Measurements from ENCODE around the gene PATJ. TPM values are rescaled to one million over a fixed set of nuclear protein-coding genes. Genes with fewer than 3 reads are reported as not detected.
"Not testable (repeated sequence)": the region's sequence is repeated elsewhere in the genome, so short reads cannot be mapped to it uniquely, and the experiment has no call there.

Gene PATJ
- total RNA-seq, 1 experiment from 2014 or later = 6.0 TPM

DNA sequence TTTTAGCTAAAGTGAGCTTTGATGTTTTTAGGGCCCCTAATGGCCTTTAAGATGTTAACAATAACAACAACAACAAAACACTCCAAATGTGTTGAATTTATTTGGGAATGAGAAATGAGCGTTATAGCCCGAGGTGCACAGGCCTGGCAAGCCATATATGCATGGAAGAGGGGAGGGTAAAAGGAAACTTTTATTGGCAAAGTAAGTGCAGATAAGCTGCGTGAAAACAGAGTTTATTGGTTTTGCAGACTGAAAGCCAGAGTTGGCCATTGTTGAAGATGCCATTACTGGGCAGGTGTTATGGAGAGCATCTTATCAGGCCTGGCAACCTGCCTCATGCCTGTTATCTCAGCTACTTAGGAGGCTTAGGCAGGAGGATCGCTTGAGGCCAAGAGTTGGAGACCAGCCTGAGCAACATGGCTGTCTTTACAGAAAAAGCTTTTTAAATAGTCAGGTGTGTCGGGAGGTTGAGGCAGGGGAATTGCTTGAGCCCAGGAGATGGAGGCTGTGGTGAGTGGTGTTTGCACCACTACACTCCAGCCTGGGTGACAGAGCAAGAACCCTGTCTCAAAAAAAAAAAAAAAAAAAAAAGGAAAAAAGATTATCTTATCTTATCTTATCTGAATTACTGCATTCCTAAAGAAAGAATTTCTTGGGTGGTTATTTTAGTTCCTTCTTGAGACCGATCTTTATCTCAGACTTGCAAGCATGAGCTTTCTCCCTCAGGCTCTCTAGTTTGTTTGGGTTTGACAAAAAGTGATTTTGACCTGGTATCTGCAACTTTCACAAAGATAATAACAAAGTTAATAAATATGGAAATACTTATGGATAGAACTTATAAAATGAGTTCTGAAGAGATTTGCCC, 1.7 kb downstream of the PATJ start:
- DNase-seq (ENCODE audit: low spot score) = peak; percentile 16

DNA sequence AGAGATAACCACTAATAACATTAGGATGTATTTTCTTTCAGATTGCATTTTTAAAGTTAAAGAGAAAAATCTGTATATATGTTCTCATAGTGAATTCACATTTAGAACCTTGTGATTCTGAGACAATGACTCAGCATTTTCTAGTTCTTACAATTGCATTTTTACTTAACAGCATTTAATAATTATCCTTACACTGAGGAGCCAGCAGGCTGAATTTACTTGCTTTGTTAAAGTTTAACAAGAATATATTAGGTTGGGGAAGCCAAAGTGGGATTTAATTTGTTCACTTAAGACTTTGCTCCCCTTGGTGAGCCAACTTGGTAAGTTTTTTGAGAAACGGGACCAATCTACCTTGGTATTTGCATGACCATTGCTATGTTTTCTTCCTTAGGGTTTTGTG, 4.5 kb downstream of the PATJ start:
- in situ Hi-C loops (cut with HindIII; ENCODE audit: low sequenced_read_pairs) = no loop called here
- no peak for DNase-seq (ENCODE audit: low spot score)

More for the DNA sequence above, 1.7 kb downstream of the PATJ start:
- in situ Hi-C loops (cut with HindIII; ENCODE audit: low sequenced_read_pairs) = no loop called here

DNA sequence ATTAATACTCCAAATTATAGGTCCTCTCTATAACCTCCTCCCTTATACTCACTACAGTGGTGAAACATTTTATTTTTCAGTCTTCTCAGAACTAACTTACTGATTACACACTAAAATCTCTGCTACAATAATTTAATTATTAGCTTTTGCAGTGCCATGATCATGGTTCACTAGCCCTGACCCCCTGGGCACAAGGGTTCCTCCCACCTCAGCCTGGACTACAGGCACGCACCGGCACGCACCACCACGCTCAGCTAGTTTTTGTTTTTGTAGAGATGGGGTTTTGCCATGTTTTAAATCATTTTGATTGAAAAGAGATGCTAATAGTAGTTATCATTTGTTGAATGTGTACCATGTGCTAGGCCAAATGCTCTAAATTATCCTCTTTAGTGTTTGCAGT, 6.3 kb downstream of the PATJ start:
- in situ Hi-C loops (cut with HindIII; ENCODE audit: low sequenced_read_pairs) = no loop called here
- no peak for DNase-seq (ENCODE audit: low spot score)

DNA sequence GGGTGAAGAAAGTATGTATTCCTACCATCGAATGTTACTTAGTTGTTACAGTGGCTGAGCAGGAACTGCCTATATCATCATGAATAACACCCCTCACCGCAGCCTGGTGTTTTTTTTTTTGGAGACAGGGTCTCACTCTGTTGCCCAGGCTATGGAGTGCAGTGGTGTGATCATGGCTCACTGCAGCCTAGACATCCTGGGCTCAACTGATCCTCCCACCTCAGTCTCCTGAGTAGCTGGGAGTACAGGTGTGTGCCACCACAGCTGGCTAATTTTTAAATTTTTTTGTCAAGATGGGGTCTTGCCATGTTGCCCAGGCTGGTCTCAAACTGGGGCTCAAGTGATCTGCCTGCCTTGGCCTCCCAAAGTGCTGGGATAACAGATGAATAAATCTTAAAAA, 7.3 kb downstream of the PATJ start:
- no peak for DNase-seq (ENCODE audit: low spot score)
- in situ Hi-C loops (cut with HindIII; ENCODE audit: low sequenced_read_pairs) = no loop called here

DNA sequence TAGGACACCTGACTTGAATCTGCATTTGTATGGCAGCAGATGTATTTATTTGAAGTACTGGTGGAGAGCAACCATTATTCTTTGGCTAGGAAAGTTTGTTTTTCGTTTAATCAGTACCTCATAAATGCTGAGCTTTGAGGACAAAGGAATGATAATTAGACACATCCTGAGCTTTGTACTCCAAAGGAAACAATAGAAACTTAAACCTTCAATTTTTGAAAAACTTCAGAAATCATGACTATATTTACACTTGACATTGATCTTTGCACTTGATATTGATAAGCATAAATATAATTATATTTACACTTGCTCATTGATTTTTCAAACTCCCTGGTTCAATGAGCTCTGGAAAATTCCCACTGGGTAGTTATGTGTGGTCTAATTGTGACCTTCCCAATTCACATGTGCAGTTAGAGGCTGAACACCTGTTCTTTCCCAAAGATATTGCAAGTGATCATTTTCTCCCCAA, 10.7 kb downstream of the PATJ start:
- in situ Hi-C loops (cut with HindIII; ENCODE audit: low sequenced_read_pairs) = no loop called here
- no peak for DNase-seq (ENCODE audit: low spot score)

DNA sequence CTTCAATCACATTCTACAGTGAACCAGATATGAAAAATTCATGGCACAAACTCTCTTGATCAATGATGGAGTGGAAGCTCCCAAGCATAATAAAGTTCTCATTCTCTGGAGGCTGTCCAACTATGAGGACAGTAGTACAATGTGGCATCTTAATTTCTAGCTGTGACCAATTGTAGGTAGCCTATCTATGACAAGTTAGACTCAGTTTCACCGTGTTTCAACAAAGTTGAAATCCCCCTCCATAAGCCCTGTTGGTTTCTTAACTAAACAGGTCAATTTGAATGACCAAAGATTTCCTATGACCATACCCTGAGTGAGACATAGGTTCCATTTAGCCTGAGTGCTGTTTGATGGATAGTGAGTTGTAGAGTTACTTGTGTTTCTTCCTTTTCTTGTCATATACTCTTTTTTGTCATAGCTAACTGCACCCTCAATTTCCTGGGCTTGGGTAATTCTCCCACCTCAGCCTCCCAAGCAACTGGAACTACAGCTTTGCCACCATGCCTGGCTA, 11.8 kb downstream of the PATJ start:
- in situ Hi-C loops (cut with HindIII; ENCODE audit: low sequenced_read_pairs) = no loop called here
- no peak for DNase-seq (ENCODE audit: low spot score)

DNA sequence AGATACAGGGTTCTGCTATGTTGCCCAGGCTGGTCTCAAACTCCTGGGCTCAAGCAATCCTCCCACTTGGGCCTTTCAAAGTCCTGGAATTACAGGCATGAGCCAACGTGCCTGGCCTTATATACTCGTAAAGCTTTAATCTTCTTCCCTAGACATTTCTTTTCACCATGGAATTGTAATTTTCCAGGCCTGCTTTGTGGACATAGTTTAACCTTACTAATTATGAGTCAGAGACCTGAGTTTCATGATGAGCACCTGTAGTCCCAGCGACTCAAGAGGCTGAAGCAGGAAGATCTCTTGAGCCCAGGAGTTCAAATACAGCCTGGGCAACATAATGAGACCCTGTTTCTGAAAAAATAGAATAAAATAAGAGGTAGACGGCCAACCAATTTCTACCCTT, 12.3 kb downstream of the PATJ start:
- in situ Hi-C loops (cut with HindIII; ENCODE audit: low sequenced_read_pairs) = no loop called here
- DNase-seq (ENCODE audit: low spot score) = no peak

DNA sequence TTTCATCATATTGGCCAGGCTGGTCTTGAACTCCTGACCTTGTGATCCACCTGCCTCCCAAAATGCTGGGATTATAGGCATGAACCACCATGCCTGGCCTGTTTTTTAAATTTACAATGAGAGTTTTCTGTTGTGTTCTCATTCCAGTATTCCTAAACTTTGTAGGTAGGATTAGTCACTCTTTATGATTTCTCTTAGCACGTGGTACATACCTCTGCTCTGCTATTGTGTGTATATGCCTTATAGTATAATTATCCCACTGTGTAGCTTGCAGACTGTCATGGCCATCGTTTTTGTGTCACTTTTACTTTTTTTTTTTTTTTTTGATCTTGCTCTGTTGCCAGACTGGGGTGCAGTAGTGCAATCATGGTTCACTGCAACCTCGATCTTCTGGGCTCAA, 14.5 kb downstream of the PATJ start:
- no peak for DNase-seq (ENCODE audit: low spot score)
- in situ Hi-C loops (cut with HindIII; ENCODE audit: low sequenced_read_pairs) = no loop called here

DNA sequence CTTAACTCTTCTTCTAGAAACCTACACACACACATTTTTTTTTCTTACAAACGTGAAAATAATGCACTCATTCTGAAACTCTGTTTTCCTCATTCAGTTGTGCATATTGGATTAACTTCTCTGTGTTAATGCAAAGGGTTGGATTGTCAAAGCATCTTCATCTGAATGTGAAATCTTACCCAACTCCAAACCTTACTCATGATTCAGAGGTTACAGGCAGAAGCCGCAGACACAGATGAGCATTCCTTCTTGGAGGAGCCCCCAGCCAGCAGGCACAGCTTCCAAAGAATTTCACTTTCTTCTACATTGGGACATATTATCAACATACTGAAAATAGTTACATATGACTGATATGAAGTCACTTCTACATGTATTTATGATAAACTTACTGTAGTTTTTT, 15.7 kb downstream of the PATJ start:
- no peak for DNase-seq (ENCODE audit: low spot score)
- in situ Hi-C loops (cut with HindIII; ENCODE audit: low sequenced_read_pairs) = no loop called here

DNA sequence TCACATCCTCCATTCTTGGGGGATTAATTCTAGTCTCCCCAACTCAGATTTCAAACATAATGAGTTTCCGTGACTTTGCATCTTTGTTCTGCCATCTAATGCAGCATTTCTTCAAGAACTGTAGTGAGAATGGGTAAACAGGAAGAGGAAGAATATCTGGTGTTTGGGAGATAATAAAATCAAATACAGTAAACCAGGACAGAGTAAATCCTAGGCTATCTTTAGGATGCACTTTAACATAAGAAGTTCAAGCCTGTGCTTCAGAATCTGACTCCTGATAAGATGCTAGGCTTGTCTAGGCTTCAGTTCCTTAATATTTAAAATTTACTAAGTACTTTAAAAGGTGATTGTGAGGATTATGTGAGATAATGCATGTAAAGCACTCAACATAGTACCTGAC, 27.9 kb downstream of the PATJ start:
- in situ Hi-C loops (cut with HindIII; ENCODE audit: low sequenced_read_pairs) = no loop called here
- DNase-seq (ENCODE audit: low spot score) = no peak

DNA sequence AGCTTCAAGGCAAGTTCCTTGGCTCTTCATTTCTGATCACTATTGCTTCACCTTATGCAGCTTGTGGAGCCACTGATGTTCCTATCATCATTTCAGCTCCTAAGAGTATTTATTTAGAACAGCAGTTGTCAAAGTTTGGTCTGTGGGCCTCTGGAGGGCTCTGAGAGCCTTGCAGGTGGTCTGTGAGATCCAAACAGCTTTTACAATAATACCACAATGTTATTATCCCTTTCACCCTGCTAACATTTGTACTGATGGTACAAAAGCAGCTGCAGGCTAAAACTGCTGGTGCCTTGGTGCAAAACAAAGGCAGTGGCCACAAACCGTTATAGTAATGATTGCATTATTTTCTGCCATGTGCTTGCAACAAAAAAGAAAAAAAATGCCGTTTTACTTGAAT, 33.8 kb downstream of the PATJ start:
- in situ Hi-C loops (cut with HindIII; ENCODE audit: low sequenced_read_pairs) = no loop called here
- DNase-seq (ENCODE audit: low spot score) = no peak

DNA sequence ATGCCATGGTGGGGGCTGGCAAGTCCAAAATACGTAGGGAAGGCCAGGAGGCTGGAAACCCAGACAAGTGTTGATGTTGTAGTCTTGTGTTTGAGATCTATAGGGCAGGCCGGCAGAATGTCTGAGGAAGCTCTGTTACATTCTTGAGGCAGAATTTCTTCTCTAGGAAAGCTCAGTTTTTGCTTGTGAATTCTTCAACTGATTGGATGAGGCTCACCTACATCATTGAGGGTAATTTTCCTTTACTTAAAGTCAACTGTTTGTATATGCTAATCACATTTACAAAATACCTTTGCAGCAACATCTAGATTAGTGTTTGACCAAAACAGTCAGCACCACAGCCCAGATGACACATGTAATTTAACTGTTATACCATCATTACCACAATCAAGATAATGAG, 37.0 kb downstream of the PATJ start:
- DNase-seq (ENCODE audit: low spot score) = no peak
- in situ Hi-C loops (cut with HindIII; ENCODE audit: low sequenced_read_pairs) = no loop called here

DNA sequence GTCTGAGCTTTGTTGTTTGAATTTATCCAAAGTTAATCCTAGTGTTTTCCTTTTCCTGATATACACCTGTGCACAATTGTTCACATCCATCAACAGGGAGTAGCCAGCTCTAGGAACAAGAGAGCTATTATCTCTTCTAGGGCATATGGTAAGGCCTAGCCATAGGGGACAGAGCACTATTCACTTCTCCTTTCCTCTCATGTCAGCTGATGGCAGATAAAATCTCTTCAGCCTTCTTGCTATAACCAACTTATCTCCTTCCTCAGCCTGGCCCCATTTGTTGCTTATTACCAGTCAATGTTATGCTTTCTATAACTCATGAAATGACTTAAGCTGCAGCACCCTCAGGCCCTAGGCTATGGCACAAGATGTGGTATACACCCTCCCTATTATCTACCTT, 38.9 kb downstream of the PATJ start:
- no peak for DNase-seq (ENCODE audit: low spot score)
- in situ Hi-C loops (cut with HindIII; ENCODE audit: low sequenced_read_pairs) = no loop called here

DNA sequence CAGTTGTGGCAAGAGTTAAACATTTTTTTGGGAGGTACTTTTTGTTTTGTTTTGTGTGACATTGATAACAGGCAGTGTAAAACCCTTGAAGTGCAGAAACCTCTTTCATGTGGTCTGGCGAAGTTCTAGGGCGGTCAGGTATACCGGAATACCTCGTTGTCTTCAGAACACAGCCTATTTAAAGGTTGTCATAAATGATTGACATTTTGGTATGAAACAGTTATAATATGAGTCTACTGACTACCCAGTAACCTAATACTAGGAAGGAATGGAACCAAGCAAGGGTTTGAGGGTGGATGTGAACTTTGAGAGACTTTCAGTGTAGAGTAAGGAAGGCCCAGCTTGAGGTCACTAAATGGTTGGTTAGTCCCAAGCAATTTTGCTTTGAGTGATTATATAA, 40.5 kb downstream of the PATJ start:
- no peak for DNase-seq (ENCODE audit: low spot score)
- in situ Hi-C loops (cut with HindIII; ENCODE audit: low sequenced_read_pairs) = no loop called here

DNA sequence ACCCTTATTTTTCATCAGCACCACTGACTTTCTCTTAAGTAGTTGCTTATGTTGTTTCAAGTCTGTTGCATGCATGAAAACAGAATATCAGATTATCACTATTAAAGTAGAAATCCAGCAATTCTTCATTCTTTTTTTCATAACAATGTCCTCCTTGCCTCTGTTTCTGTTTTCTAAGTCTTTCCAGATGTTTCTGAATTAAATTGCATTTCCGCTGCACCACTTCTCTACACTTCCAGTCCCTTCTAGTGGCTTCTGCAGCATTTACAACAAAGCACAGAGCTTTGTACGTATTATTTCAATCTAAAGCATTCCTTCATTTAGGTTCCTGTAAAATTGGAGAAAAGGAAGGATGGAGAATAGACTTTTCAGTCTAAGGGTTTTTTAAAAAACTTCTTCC, 42.4 kb downstream of the PATJ start:
- in situ Hi-C loops (cut with HindIII; ENCODE audit: low sequenced_read_pairs) = no loop called here
- DNase-seq (ENCODE audit: low spot score) = no peak

DNA sequence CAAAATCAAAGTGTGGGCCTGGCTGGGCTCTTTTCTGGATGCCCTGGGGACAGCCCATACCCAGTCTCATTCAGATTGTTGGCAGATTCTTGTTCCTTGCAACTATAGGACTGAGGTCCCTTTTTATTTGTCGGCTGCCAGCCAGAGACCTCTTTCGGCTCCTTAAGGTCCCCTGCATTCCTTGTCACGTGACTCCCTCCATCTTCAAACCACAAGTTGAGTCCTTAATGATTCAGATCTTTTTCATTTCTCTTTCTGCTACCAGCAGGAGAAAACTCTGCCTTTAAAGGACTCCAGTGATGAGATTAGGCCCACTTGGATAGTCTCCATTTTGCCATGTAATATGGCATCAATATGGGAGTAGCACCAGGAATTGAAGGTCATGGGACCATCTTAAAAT, 48.6 kb downstream of the PATJ start:
- in situ Hi-C loops (cut with HindIII; ENCODE audit: low sequenced_read_pairs) = no loop called here
- no peak for DNase-seq (ENCODE audit: low spot score)

DNA sequence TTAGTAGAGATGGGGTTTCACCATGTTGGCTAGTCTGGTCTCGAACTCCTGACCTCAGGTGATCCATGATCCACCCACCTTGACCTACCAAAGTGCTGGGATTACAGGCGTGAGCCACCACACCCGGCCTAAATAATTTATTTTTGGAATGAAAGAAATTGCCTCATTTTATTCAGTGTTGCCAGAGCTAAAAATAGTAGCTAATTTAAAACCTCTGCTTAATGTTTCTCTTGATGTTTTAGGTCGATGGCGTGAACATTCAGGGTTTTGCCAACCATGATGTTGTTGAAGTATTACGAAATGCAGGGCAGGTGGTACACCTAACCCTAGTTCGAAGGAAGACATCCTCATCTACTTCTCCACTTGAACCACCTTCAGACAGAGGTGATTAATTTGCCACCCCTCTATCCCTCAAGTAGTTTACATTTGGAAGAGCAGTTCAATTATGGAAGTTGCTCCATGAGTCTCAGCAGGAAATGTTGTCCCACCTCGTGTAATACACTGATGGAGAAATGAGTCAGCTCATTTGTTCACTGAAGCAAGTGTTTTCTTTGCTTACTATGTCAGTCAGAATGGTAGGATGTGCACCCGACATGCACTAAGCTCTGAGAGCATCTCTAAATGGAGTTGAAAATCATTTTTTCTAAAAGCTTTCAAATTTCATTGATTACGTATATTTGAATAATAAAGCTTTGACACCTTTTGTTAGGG, 54.9 kb downstream of the PATJ start:
- no peak for DNase-seq (ENCODE audit: low spot score)
- in situ Hi-C loops (cut with HindIII; ENCODE audit: low sequenced_read_pairs) = no loop called here

DNA sequence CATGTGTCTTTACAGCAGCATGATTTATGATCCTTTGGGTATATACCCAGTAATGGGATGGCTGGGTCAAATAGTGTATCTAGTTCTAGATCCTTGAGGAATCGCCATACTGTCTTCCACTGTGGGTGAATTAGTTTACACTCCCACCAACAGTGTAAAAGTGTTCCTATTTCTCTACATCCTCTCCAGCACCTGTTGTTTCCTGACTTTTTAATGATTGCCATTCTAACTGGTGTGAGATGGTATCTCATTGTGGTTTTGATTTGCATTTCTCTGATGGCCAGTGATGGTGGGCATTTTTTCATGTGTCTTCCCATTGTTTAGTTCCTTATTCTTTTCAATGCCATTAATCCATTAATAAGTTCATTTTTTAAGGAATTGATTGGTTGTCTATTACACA, 58.8 kb downstream of the PATJ start:
- in situ Hi-C loops (cut with HindIII; ENCODE audit: low sequenced_read_pairs); DNase-seq (ENCODE audit: low spot score): not testable (repeated sequence)

DNA sequence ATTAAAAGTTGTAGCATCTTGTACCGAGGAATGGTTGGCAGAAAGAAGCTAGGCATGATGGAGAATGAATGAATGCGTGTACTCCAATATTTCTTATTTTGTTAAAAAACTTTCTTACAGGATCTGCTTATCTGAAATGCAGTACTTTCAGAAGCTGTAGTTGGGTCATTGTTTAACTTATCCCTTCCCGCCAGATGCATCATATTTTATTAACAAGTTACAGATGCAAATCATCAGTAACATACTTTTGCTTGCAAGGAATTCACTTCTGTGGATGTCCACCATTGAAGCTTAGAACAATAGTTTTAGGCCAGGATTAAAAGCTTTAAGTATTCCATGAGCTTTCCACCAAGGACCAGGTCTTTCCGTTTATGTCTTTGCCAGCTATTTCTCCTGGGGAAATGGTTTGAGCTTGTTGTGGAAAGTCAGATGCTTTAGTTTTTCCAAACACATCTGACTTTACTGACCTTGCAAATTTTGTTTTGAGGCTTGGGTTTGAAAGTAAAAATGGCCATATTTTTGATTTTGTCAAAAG, 65.4 kb downstream of the PATJ start:
- in situ Hi-C loops (cut with HindIII; ENCODE audit: low sequenced_read_pairs) = no loop called here

DNA sequence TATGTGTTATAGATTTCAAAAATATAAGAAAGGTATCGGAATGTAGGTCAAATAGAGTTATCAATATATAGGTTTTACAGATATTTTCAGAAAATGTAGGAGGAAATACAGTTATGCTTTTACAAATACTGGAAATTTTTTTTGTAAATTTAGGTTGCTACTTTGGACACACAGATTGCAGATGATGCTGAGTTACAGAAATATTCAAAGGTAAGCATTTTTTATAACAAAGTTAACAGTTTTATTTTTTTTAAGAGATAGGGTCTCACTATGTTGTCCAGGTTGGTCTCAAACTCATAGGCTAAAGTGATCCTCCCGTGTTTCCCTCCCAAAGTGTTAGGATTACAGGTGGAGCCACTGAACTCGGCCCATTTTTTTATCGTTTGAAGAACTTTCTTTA, 66.0 kb downstream of the PATJ start:
- in situ Hi-C loops (cut with HindIII; ENCODE audit: low sequenced_read_pairs) = no loop called here
- no peak for DNase-seq (ENCODE audit: low spot score)

More for the DNA sequence above, 65.4 kb downstream of the PATJ start:
- no peak for DNase-seq (ENCODE audit: low spot score)

All from G401 (cell line).